Measurements from ENCODE around the gene SNAI1.

- TF ChIP-seq CTCF (IDR thresholded peaks at IDR 0.05) (no peak), POLR2A (IDR thresholded peaks at IDR 0.05) (no peak)
Observed at GRCh38 chr20:50007369-50007768, 24.6 kb downstream of the SNAI1 start.
